DMS 273 (cell line): ENCODE results near the gene GCK.
"Not testable (repeated sequence)": the region's sequence is repeated elsewhere in the genome, so short reads cannot be mapped to it uniquely, and the experiment has no call there.

Experiments used
- DNase-seq: peaks from one replicate; lab custom pipeline; 2025; ENCODE audit not compliant: unreplicated experiment; lab: John Stamatoyannopoulos, UW

Gene GCK

GRCh38 chr7:44206008-44206407 lies 16.8 kb upstream of the GCK start:
- no peak for DNase-seq

GRCh38 chr7:44201813-44202212 lies 12.6 kb upstream of the GCK start:
- DNase-seq: no peak

DNA sequence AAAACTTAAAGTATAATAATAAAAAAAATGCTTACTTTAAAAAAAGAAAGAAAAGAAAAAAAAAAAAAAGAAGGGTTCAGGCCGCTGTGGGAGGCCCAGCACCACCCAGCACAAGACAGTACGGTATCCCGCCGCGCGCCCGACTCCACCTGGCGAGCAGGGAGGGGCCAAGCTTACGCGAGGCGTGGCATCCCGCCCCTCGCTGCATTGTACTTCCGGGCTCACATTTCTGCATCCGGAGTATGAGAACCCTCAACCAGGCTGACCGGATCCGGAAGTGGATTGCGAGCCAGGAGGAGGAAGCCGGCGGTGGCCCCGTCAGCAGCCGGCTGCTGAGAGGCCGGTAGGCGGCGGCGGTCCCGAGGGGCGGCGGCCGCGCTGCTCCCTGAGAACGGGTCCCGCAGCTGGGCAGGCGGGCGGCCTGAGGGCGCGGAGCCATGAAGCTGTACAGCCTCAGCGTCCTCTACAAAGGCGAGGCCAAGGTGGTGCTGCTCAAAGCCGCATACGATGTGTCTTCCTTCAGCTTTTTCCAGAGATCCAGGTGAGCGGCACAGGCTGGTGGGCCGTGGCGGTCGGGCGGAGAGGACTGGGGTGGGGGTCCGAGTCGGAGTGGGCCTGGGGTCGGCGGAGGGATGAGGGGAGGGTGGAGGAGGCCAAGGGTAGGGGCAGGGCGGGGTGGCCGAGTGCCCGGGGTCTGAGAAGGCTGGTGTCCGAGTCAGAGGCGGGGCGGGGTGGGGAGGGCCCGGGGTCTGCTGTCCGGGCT lies 11.6 kb upstream of the GCK start, which contains the start of gene YKT6:
Gene YKT6 (plus strand): TSS at position 280 of the 763 bp plus-strand sequence. CDS start 158 bp downstream, at position 438.
- peak; percentile 100 for DNase-seq

DNA sequence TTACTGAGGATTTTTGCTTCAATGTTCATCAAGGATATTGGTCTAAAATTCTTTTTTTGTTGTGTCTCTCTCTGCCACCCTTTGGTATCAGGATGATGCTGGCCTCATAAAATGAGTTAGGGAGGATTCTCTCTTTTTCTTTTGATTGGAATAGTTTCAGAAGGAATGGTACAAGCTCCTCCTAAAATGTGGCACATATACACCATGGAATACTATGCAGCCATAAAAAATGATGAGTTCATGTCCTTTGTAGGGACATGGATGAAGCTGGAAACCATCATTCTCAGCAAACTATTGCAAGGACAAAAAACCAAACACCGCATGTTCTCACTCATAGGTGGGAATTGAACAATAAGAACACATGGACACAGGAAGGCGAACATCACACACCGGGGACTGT lies 10.9 kb upstream of the GCK start:
- DNase-seq: not testable (repeated sequence)

- no peak for DNase-seq
Observed at GRCh38 chr7:44197474-44197873, 8.2 kb upstream of the GCK start.

GRCh38 chr7:44196450-44196872 lies 7.2 kb upstream of the GCK start:
- peak; percentile 92 for DNase-seq

- peak; percentile 90 for DNase-seq
Observed at GRCh38 chr7:44195889-44196288, 6.7 kb upstream of the GCK start.

DNA sequence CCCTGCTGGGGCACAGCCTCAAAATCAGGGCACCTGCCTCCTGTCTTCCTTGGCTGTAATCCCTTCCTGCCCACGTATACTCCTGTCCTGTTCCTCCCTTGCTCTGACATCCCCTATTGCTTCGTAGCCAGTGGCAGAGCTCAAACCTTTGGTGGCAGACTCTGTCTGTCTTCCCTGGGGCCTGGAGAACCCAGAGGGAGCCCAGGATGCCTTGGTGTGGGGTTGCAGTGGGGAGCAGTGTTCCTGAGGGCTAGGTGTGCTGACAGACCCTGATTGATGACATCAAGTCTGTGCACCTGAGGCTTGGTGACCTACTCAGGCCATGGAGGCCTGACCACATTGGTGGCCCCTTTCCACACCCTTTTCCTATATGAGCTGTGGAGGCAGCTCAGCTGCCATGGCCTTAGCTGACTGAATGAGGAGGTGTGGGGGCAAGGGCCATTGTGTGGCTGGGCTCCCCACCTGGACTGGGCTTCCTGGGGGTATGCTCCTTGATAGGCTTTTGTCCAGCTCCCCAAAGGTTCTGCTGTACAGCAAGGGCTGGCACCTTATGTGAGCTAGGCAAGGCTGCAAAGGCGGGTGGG lies 5.4 kb upstream of the GCK start:
- no peak for DNase-seq

- no peak for DNase-seq
Observed at GRCh38 chr7:44194069-44194468, 4.8 kb upstream of the GCK start.

DNA sequence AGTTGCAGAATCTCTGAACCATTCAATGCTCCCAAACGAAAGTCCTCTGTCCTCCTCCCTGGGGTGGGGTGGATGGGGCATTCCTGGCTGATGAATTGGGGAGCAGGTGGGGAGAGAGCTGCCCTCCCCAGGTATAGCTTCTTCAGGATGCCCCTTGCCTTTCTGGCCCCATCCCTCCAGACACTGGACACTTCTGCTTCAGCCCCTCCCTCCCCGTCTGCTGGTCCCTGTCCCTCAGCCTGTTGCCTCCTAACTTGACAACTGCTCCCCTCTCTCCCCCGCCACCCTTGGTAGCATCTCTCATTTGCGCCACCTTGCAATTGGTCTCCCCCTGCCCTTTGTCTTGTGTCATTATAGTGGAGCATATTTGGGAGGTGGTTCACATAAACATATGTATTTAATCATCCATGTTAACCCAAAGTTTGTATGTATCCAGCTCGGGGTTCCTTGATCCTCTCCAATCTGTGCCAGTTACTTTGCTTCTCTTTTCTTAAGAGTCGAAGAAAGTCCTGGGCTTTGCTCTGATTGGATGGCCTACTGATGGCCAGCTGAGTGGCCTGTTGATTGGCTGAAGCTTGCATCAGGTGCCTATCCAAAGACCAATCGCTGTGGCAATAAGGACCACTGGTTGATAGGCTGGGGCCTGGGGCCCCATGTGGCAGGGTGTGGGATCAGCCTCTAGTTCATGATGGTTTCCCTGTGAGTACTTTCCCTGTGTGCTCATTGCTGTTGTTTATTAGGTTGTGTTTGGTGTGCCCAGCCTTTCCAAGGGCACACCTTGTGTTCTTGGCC lies 4.0 kb upstream of the GCK start:
- peak; percentile 32 for DNase-seq

- DNase-seq: no peak
Observed at GRCh38 chr7:44191171-44191570, 1.9 kb upstream of the GCK start.

DNA sequence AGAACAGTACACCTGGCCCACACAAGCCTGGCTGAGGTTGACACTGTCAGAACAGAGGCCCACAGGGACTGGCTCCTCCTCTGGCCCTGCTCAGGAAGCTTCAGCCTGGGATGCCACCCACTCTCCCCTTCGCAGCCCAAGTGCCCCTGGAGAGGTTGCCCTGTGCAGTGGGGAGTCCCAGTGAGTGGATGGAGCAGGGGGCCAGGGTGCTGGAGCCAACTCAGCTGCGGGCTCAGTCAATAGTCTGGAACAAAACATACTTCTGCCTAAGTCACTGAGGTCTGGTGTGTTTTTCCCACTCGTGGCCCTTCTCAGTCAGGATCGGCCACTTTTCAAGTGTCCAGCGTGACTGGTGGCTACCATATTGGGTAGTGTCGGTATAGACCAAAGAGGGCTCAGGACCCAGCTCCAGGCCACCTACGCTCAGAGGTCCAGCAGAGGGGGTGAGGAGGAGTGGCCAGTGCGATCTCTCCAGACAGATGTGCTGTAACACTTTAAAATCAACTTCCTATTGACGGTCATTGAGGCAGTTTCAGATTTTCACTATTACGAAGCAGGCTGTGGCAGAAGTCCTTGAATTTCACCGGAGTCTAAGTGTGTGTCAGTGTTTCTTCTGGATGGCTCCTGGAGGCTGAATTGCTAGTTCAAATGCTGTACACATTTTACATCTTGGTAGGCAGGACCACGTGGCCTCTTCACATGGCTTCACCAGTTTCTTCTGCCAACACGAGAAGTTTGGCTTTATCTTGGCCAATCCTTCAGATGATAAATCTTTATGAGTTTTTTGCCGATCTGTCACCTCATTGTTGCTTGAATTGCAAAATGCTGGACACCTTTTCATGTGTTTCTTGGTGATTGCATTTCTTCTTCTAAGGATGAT lies 994 bp upstream of the GCK start:
- no peak for DNase-seq

- DNase-seq: no peak
Observed at GRCh38 chr7:44188480-44189225, 586 bp downstream of the GCK start.

DNA sequence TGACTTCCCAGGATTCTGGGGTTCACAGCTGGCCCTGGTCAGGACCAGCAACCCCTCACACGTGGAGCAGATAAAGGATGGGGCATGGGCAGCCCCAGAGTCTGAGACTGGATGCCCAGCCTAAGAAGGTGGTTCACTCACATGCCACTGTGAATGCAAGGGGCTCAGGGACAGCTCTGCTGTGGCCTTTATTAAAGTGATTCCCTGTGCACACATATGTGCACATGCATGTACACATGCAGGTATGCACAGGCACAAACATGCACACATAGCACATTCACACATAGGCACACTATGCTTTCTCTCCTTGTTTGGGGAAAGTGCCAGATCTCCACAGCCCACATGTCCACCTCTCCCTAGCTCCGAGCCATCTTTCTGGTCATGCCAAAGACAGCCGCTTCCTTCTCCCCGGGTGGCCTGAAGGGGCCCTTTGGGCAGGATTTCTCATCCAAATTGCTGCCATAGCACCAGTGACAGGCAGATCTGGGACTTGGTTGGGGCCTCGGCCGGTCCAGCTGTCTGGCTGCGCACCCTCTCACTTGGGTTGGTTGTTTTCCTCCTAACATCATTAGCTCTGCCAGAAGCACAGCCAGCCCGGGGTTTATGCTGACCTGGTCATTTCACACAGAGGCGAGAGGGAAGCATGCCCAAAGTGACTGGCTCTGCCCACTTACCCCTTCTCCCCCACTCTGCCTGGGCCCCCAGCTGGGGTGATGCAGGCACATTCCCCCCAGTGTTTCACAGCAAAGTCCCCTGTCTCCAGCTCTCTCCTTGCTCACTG lies 1.4 kb downstream of the GCK start:
- DNase-seq: no peak

DNA sequence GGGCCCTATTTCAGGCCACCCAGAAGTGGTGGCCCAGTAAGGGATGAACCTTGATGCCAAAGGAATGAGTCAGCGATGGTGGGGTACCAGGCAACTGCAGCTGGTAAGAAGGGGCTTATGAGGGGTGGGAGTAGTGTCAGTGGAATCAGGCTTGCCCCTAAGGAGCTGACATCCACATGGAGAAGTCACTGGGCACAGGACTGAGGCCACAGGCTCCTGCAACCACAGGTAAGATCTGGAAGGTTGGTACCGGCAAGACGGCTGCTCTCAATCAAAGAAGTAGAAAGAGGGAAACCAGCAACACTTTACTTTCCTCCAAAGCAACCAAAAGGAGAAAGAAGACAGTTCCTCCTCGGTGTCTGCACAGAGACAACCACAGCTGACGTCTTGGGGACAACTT lies 2.5 kb downstream of the GCK start:
- DNase-seq: no peak

GRCh38 chr7:44185729-44186128 lies 3.5 kb downstream of the GCK start:
- DNase-seq: no peak

DNA sequence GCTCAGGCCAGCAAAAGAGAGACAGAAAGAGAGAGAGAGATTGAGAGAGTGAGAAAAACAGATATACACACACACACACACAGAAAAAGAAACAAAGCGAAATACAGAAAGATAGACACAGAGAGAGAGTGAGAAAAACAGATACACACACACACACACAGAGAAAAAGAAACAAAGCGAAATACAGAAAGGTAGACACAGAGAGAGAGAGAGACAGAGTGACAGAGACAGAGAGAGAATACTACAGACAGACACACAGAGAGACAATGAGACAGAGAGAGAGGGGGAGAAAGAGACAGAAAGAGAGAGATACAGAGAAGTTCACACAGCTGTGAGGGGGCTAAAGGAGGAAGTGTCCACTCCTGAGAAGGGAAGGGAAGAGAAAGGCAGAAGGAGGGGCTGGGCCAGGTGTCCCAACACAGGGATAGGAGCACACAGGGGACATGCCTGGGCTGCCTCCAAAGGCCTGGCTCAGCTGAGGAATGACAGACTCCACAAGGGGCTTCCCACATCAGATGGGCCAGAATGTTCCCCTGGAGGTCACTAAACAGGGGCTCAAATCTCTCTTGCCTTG lies 4.3 kb downstream of the GCK start:
- DNase-seq: no peak

- DNase-seq: peak; percentile 31
Observed at GRCh38 chr7:44184206-44184872, 4.9 kb downstream of the GCK start.

DNA sequence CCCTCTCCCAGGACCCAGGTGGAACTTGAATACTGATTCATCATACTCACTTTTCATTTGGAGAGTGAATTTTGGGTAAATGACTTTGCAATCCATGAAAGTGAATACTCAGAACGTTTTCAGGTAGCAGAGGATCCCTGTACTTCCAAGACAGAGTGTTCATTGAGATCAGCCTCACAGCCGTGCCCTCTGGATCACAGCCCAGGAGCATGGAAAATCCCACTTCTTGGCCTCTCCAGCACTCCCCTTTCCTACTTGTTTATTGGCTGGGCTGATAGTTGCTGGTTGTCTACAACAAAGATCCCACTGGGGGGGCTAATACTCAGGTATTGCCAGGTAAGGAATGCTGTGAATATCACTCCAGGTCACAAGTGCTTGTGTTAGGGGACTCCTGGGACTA lies 5.9 kb downstream of the GCK start:
- DNase-seq: no peak
